Measurements from ENCODE around the gene HBM. TPM values are rescaled to one million over a fixed set of nuclear protein-coding genes. Genes with fewer than 3 reads are reported as not detected.
"Not testable (repeated sequence)": the region's sequence is repeated elsewhere in the genome, so short reads cannot be mapped to it uniquely, and the experiment has no call there.

HBM gene, protein sequence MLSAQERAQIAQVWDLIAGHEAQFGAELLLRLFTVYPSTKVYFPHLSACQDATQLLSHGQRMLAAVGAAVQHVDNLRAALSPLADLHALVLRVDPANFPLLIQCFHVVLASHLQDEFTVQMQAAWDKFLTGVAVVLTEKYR
- total RNA-seq, result 1.3 TPM

GRCh38 chr16:165539-166374 lies at the start of gene HBM:
Gene HBM, plus strand, starts transcription at chr16:165978. Its CDS starts 20 bp downstream, at chr16:165998.
- DNase-seq (ENCODE audit: low read depth in 2 of 3, low spot score in 2 of 3), result no peak

GRCh38 chr16:116015-116414 lies 49.8 kb upstream of the HBM start:
- DNase-seq (ENCODE audit: low read depth in 2 of 3, low spot score in 2 of 3), result no peak

GRCh38 chr16:117379-118365 lies 48.1 kb upstream of the HBM start:
- peak in 2 of 3 donors; percentile 70 to 78 for DNase-seq (ENCODE audit: low read depth in 2 of 3, low spot score in 2 of 3)

DNA sequence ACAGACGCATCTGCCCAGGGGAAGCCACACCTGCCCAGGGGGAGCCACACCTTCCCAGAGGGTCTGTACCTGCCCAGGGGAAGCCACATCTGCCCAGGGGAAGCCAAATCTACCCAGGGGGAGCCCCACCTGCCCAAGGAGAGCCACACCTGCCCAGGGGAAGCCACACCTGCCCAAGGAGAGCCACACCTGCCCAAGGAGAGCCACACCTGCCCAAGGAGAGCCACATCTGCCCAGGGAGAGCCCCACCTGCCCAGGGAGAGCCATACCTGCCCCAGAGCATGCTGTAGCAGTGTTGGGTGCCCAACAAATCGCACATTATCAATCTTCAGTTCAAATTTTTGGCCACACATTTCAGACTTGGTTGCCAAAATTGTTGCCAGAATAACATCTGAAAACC lies 46.9 kb upstream of the HBM start:
- DNase-seq (ENCODE audit: low read depth in 2 of 3, low spot score in 2 of 3), result no peak

- no peak for DNase-seq (ENCODE audit: low read depth in 2 of 3, low spot score in 2 of 3)
Observed at GRCh38 chr16:119295-119694, 46.5 kb upstream of the HBM start.

DNA sequence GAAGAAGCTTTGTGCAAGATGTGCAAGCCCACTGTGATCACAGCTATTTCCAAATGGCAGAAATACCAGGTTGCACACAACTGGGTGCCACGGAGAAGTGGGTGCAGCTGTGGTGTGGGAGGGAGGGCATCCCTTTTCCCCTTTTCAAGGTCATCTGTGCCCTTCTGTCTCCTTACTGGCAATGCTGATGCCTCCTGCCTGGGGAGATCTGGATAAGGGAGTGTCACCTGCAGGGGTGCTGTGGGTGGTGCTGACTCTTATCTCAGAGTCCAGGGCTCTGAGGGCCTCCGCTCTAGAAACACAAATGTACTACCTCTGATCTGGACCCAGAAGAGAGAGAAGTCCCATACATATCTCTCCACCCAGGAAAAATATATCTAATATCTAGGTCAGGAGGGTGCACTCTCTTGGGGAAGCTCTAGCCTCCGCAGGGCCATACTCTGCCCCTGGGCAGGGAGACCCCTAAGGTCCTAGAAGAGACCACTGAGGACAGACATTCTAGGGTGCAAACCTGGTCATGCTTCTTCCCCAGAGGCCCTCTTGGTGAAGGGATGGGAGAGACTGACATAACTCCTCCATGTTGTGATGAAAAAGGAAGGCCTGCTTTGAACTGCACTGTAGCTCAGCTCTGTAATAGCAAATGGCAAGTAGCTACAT lies 45.8 kb upstream of the HBM start:
- no peak for DNase-seq (ENCODE audit: low read depth in 2 of 3, low spot score in 2 of 3)

DNA sequence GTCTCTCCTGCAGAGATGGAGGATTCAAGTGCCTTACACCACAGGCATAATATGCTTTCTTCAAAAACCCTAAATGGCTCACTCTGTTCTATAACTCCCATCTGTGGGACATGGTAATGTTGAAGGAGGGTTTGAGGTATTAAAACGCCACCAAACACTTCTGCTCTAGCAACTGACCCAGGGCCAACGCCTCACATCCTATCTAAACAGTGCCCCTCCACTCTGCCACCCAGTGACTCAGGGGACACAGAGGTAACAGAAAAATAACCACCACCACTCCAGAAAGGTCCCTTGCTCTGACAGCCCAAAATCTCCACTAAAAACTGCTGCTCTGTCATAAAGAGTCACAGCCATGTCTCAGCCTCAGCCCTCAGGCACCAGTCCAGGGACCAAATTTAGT lies 45.0 kb upstream of the HBM start:
- DNase-seq (ENCODE audit: low read depth in 2 of 3, low spot score in 2 of 3), result no peak

- no peak for DNase-seq (ENCODE audit: low read depth in 2 of 3, low spot score in 2 of 3)
Observed at GRCh38 chr16:122361-122760, 43.4 kb upstream of the HBM start.

DNA sequence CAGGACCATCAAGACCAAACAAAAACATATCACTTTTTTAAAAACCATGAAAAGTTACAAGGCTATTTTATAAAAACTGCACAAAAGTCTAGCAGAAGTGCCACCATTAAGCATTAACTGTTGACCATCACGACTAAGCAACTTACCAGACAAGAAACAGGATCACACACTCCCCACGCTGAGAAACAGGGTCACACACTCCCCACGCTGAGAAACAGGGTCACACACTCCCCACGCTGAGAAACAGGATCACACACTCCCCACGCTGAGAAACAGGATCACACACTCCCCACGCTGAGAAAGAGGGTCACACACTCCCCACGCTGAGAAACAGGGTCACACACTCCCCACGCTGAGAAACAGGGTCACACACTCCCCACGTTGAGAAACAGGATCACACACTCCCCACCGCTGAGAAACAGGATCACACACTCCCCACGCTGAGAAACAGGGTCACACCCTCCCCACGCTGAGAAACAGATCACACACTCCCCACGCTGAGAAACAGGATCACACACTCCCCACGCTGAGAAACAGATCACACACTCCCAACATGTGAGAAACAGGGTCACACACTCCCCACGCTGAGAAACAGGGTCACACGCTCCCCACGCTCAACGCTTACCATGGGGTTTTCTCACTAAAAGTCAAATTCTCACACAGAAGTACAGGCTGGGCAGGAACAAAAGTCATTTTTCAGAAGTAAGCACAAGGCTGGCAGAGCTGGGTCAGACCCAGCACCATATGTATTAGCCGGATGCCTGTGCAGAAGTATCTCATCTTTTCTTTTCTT lies 42.0 kb upstream of the HBM start:
- DNase-seq (ENCODE audit: low read depth in 2 of 3, low spot score in 2 of 3), result not testable (repeated sequence)

DNA sequence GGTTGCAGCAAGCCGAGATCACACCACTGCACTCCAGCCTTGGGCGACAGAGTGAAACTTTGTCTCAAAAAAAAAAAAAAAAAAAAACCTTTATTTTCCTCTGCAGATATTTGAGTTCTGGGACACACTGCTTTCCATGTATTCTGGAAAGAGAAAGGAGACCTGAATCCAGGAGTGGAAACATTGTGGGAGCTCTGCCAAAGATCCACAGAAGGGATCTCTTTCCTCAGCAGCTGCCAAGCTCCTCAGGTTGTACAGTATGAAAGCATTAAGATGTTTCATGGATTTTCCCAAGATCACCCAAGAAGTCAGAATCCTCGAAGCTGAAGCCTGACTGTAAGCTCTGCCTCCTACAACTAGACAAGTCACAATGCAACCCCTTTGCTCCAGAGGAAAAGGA lies 40.8 kb upstream of the HBM start:
- no peak for DNase-seq (ENCODE audit: low read depth in 2 of 3, low spot score in 2 of 3)

DNA sequence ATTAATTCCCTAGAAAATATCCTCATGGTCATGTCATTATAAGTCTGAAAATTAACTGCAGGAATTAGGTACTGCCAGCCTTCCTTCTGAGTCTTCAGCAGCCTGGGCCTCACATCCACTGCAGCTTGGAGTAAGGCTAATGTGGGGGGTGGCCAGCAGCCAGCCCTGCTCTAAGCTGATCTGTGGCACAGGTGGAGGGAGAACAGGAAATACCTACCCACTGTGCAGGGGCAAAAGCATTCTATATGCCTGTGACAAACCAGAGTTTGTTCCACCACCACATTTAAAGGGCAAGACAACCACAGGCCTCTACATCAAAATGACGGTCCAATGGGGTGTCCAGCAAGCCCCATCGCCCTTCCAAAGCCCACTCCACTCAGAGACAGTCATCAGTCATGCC lies 36.7 kb upstream of the HBM start:
- no peak for DNase-seq (ENCODE audit: low read depth in 2 of 3, low spot score in 2 of 3)

DNA sequence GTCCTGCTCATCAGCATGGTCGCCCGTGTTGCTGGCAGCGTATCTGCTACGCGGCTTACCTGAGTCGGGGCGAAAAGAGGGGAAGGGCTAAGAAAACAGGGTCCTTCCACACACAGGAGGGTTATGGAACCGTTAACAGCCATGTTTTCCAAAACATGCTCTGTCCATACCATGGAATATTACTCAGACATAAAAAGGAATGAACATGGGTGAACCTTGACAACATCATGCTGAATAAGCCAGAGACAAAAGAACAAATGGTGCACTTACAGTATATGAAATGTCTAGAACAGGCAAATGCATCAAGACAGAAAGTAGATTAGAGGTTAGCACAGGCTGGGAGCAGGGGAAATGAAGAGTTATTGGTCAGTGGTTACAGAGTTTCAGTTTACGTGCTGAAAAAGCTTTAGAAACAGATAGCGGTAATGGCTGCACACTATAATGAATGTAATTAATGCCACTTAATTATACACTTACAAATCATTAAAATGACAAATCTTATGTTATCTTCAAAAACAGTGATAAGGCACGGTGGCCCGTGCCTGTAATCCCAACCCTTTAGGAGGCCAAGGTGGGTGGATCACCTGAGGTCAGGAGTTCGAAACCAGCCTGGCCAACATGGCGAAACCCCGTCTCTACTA lies 35.1 kb upstream of the HBM start:
- no peak for DNase-seq (ENCODE audit: low read depth in 2 of 3, low spot score in 2 of 3)

- DNase-seq (ENCODE audit: low read depth in 2 of 3, low spot score in 2 of 3), result no peak
Observed at GRCh38 chr16:132120-132519, 33.7 kb upstream of the HBM start.

DNA sequence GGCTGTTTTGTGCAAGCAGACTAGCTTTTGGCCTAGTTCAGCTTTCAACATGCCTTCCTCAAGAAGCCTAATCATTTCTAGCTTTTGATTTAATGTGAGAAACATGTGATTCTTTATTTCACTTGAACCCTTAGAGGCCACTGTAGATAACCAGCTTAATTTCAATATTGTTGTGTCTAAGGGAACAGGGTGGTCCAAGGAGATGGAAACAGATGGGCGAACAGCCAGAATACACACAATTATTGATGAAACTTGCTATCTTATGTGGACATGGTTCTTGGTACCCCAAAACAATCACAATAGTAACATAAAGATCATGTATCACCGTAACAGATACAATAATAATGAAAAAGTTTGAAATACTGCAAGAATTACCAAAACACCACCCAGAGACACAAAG lies 32.1 kb upstream of the HBM start:
- DNase-seq (ENCODE audit: low read depth in 2 of 3, low spot score in 2 of 3), result no peak

- peak in 2 of 3 donors; percentile 26 to 37 for DNase-seq (ENCODE audit: low read depth in 2 of 3, low spot score in 2 of 3)
Observed at GRCh38 chr16:138049-138417, 27.7 kb upstream of the HBM start.

DNA sequence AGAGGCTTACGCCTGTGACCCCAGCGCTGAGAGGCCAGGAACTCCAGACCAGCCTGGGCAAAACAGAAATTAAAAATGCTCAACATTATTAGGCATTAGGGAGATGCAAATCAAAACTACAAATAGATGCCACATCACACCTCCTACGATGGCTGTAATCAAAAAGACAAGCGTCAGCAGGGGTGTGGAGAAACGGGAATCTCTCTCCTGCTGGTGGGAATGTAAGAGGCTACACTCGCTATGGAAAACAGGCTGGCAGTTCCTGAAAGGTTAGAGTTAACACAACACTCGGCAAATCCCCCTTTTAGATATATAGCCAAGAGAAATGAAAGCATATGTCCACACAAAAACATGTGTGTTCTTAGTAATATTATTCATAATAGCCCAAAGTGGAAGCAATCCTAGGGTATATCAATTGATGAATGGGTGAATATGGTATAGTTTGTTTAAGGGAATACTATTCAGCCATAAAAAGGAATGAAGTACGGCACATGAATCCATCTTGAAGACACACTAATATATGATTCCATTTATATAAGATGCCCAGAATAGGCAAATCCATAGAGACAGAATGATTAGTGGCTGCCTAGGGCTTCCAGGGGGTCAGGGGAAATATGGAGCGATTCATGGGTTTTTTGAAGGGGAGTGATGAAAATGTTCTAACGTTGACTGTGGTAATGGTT lies 25.5 kb upstream of the HBM start:
- DNase-seq (ENCODE audit: low read depth in 2 of 3, low spot score in 2 of 3), result no peak

DNA sequence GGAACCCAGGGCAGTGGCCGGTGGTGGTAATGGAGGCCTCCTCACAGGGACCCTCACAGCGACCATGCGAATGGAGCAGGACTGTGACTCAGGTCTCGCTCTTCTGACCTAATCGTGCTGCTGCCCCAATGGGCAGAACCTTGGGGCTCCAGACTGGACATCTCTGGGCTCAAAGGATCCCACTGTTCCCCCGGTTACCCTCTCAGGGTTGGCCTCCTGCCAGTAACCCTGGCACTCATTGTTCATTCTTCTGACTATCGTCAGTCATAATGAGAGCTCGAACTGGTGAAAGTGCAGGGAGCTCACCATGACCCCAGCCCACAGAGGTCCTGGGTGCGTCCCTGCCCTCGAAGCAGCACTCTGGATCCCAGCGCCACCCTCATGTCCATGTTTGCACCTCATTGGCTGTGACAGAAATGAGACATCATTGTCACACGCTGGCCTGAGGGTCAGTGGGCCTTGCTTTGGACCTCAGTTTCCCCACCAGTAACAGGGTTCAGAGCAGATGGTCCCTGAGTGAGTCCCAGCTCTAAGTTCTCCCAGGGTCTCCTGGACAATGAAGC lies 23.3 kb upstream of the HBM start:
- DNase-seq (ENCODE audit: low read depth in 2 of 3, low spot score in 2 of 3), result no peak

DNA sequence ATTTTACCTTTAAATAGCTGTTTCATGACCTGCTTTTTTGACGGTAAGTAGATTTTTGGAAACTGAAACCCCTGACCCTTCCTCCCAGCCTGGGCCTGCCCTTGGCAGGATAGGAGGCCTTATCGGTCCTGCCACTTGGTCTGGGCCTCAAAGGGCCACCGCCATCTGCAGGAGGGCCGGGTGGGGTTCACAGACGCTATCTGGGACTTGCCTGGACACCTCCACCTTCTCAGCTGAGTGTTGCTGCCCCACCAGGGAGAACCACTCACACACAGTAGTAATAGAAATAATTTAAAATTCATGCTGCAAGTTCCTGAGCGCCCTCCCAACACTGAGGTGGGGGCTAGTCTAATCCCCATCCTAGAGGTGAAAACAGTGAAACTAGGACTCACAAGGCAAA lies 22.7 kb upstream of the HBM start:
- no peak for DNase-seq (ENCODE audit: low read depth in 2 of 3, low spot score in 2 of 3)

GRCh38 chr16:143456-143855 lies 22.3 kb upstream of the HBM start:
- DNase-seq (ENCODE audit: low read depth in 2 of 3, low spot score in 2 of 3), result no peak

Data from hematopoietic multipotent progenitor cell (in vitro differentiated cells).